Activated naive CD8-positive, alpha-beta T cell treated with anti-CD3 and anti-CD28 coated beads for 36 hours (primary cell): Measurements from ENCODE around the gene MLPH. TPM values are rescaled to one million over a fixed set of nuclear protein-coding genes. Genes with fewer than 3 reads are reported as not detected.

ENCODE experiments used
- DNase-seq: peaks from one replicate; pipeline ENCODE4 v3.0.0; 2021
- H3K27ac Mint-ChIP-seq: one replicate; pipeline ENCODE4 v1.8.0; 2022; ENCODE audit warnings: mild to moderate bottlenecking, moderate library complexity, mixed read lengths
- H3K27me3 Mint-ChIP-seq: one replicate; pipeline ENCODE4 v1.8.0; 2022; ENCODE audit warnings: mild to moderate bottlenecking, mixed read lengths
- H3K36me3 Mint-ChIP-seq: one replicate; pipeline ENCODE4 v1.8.0; 2021; ENCODE audit warnings: mild to moderate bottlenecking, mixed read lengths
- H3K4me1 Mint-ChIP-seq: one replicate; pipeline ENCODE4 v1.8.0; 2021; ENCODE audit warnings: mixed read lengths
- H3K4me3 Mint-ChIP-seq: one replicate; pipeline ENCODE4 v1.8.0; 2022; ENCODE audit warnings: mild to moderate bottlenecking, moderate library complexity, mixed read lengths
- H3K9me3 Mint-ChIP-seq: one replicate; pipeline ENCODE4 v1.8.0; 2022; ENCODE audit warnings: mixed read lengths
- total RNA-seq, 2 experiments: library from RNA; stranded (reverse); gene quantifications; one replicate each; pipeline ENCODE4 v1.2.3, GENCODE V29; 2021

Gene MLPH
- total RNA-seq, 2 experiments from 2014 or later = not detected

GRCh38 chr2:237542001-237542704 lies 55.1 kb downstream of the MLPH start:
- Mint-ChIP-seq H3K36me3 (no peaks in the 10 kb centered on the region), H3K27ac (no peak overlapping the region), H3K4me3 (no peak overlapping the region), H3K27me3 (no peaks in the 10 kb centered on the region), H3K4me1 (no peaks in the 10 kb centered on the region), H3K9me3 (no peaks in the 10 kb centered on the region)
- no peak for DNase-seq

- H3K9me3 Mint-ChIP-seq = no peaks in the 10 kb centered on the region
- DNase-seq = no peak
- no peaks in the 10 kb centered on the region for H3K27me3 Mint-ChIP-seq
- no peaks in the 10 kb centered on the region for H3K4me1 Mint-ChIP-seq
- H3K4me3 Mint-ChIP-seq = no peak overlapping the region
- no peaks in the 10 kb centered on the region for H3K36me3 Mint-ChIP-seq
- no peak overlapping the region for H3K27ac Mint-ChIP-seq
These were observed 59.2 kb downstream of the MLPH start for GRCh38 chr2:237546040-237546875.

- no peaks in the 10 kb centered on the region for H3K36me3 Mint-ChIP-seq
- no peak overlapping the region for H3K4me3 Mint-ChIP-seq
- no peak for DNase-seq
- H3K27ac Mint-ChIP-seq = no peak overlapping the region
- H3K9me3 Mint-ChIP-seq = no peaks in the 10 kb centered on the region
- no peaks in the 10 kb centered on the region for H3K4me1 Mint-ChIP-seq
- H3K27me3 Mint-ChIP-seq = no peaks in the 10 kb centered on the region
These were observed 59.9 kb downstream of the MLPH start for GRCh38 chr2:237546876-237547395.

GRCh38 chr2:237547841-237548416 lies 60.9 kb downstream of the MLPH start:
- no peaks in the 10 kb centered on the region for H3K36me3 Mint-ChIP-seq
- H3K27ac Mint-ChIP-seq = no peak overlapping the region
- no peak for DNase-seq
- no peaks in the 10 kb centered on the region for H3K27me3 Mint-ChIP-seq
- H3K4me3 Mint-ChIP-seq = no peak overlapping the region
- H3K4me1 Mint-ChIP-seq = no peaks in the 10 kb centered on the region
- H3K9me3 Mint-ChIP-seq = no peaks in the 10 kb centered on the region

GRCh38 chr2:237549216-237549615 lies 62.2 kb downstream of the MLPH start:
- DNase-seq = no peak
- Mint-ChIP-seq H3K9me3 (no peaks in the 10 kb centered on the region), H3K4me3 (no peak overlapping the region), H3K27ac (no peak overlapping the region), H3K4me1 (no peaks in the 10 kb centered on the region), H3K27me3 (no peaks in the 10 kb centered on the region), H3K36me3 (no peaks in the 10 kb centered on the region)

GRCh38 chr2:237549643-237550415 lies 62.8 kb downstream of the MLPH start:
- no peaks in the 10 kb centered on the region for H3K27me3 Mint-ChIP-seq
- DNase-seq = no peak
- H3K27ac Mint-ChIP-seq = no peak overlapping the region
- H3K4me3 Mint-ChIP-seq = no peak overlapping the region
- H3K9me3 Mint-ChIP-seq = peaks cover 1% of the 10 kb centered on the region
- H3K36me3 Mint-ChIP-seq = no peaks in the 10 kb centered on the region
- no peaks in the 10 kb centered on the region for H3K4me1 Mint-ChIP-seq

GRCh38 chr2:237551071-237551574 lies 64.1 kb downstream of the MLPH start:
- H3K27me3 Mint-ChIP-seq = no peaks in the 10 kb centered on the region
- H3K9me3 Mint-ChIP-seq = peaks cover 5% of the 10 kb centered on the region
- H3K4me1 Mint-ChIP-seq = no peaks in the 10 kb centered on the region
- no peaks in the 10 kb centered on the region for H3K36me3 Mint-ChIP-seq
- no peak overlapping the region for H3K4me3 Mint-ChIP-seq
- DNase-seq = no peak
- no peak overlapping the region for H3K27ac Mint-ChIP-seq

GRCh38 chr2:237552908-237553307 lies 65.9 kb downstream of the MLPH start:
- Mint-ChIP-seq H3K27ac (no peak overlapping the region), H3K36me3 (no peaks in the 10 kb centered on the region), H3K27me3 (peaks cover 5% of the 10 kb centered on the region), H3K4me1 (peaks cover 8% of the 10 kb centered on the region), H3K9me3 (peaks cover 8% of the 10 kb centered on the region), H3K4me3 (no peak overlapping the region)
- DNase-seq = no peak

GRCh38 chr2:237553948-237554347 lies 66.9 kb downstream of the MLPH start:
- H3K4me3 Mint-ChIP-seq = no peak overlapping the region
- DNase-seq = no peak
- no peaks in the 10 kb centered on the region for H3K36me3 Mint-ChIP-seq

GRCh38 chr2:237555560-237555959 lies 68.5 kb downstream of the MLPH start:
- peaks cover 8% of the 10 kb centered on the region for H3K9me3 Mint-ChIP-seq
- H3K4me1 Mint-ChIP-seq = peaks cover 10% of the 10 kb centered on the region
- H3K4me3 Mint-ChIP-seq = no peak overlapping the region
- no peaks in the 10 kb centered on the region for H3K36me3 Mint-ChIP-seq
- no peak for DNase-seq
- H3K27ac Mint-ChIP-seq = no peak overlapping the region
- peaks cover 6% of the 10 kb centered on the region for H3K27me3 Mint-ChIP-seq

More at GRCh38 chr2:237553948-237554347, 66.9 kb downstream of the MLPH start:
- Mint-ChIP-seq H3K9me3 (peaks cover 8% of the 10 kb centered on the region), H3K4me1 (peaks cover 10% of the 10 kb centered on the region), H3K27ac (no peak overlapping the region), H3K27me3 (peaks cover 6% of the 10 kb centered on the region)

GRCh38 chr2:237556773-237557632 lies 70.0 kb downstream of the MLPH start:
- peaks cover 10% of the 10 kb centered on the region for H3K4me1 Mint-ChIP-seq
- H3K27ac Mint-ChIP-seq = no peak overlapping the region
- peaks cover 8% of the 10 kb centered on the region for H3K9me3 Mint-ChIP-seq
- no peaks in the 10 kb centered on the region for H3K36me3 Mint-ChIP-seq
- H3K4me3 Mint-ChIP-seq = no peak overlapping the region
- H3K27me3 Mint-ChIP-seq = peaks cover 6% of the 10 kb centered on the region
- DNase-seq = peak; percentile 21

- H3K9me3 Mint-ChIP-seq = peaks cover 8% of the 10 kb centered on the region
- peaks cover 6% of the 10 kb centered on the region for H3K27me3 Mint-ChIP-seq
- no peak overlapping the region for H3K27ac Mint-ChIP-seq
- H3K36me3 Mint-ChIP-seq = no peaks in the 10 kb centered on the region
- H3K4me3 Mint-ChIP-seq = no peak overlapping the region
- no peak for DNase-seq
- H3K4me1 Mint-ChIP-seq = peaks cover 10% of the 10 kb centered on the region
These were observed 70.6 kb downstream of the MLPH start for GRCh38 chr2:237557633-237558015.

GRCh38 chr2:237558961-237559641 lies 72.0 kb downstream of the MLPH start:
- Mint-ChIP-seq H3K36me3 (no peaks in the 10 kb centered on the region), H3K4me1 (peaks cover 10% of the 10 kb centered on the region), H3K27ac (no peak overlapping the region), H3K27me3 (peaks cover 6% of the 10 kb centered on the region), H3K4me3 (no peak overlapping the region), H3K9me3 (peaks cover 8% of the 10 kb centered on the region)
- no peak for DNase-seq
